ENCODE results near the gene AGFG1.
A peak's percentile ranks its signal among the peaks of the same experiment; 100 is the strongest.

AGFG1 gene

GRCh38 chr2:227462462-227462951, 9.4 kb upstream of the AGFG1 start:
- no peak for DNase-seq

- DNase-seq: no peak
These were observed 8.7 kb upstream of the AGFG1 start for GRCh38 chr2:227462972-227463931.

- DNase-seq: no peak
These were observed 7.6 kb upstream of the AGFG1 start for GRCh38 chr2:227464361-227464760.

GRCh38 chr2:227464851-227465250, 7.1 kb upstream of the AGFG1 start:
- no peak for DNase-seq

GRCh38 chr2:227466887-227467600, 4.9 kb upstream of the AGFG1 start:
- no peak for DNase-seq

GRCh38 chr2:227471412-227471811, 544 bp upstream of the AGFG1 start:
- DNase-seq: no peak

GRCh38 chr2:227472265-227473121, 537 bp downstream of the AGFG1 start:
- DNase-seq: peak; percentile 17 to 24

- no peak for DNase-seq
These were observed 1.1 kb downstream of the AGFG1 start for GRCh38 chr2:227473122-227473461.

- no peak for DNase-seq
These were observed 1.9 kb downstream of the AGFG1 start for GRCh38 chr2:227473806-227474205.

GRCh38 chr2:227474410-227474809, 2.5 kb downstream of the AGFG1 start:
- no peak for DNase-seq

- DNase-seq: no peak
These were observed 5.3 kb downstream of the AGFG1 start for GRCh38 chr2:227477291-227477690.

- DNase-seq: no peak
These were observed 8.0 kb downstream of the AGFG1 start for GRCh38 chr2:227479865-227480475.

GRCh38 chr2:227480528-227480927, 8.6 kb downstream of the AGFG1 start:
- no peak for DNase-seq

GRCh38 chr2:227482638-227483340, 10.8 kb downstream of the AGFG1 start:
- DNase-seq: no peak

GRCh38 chr2:227485429-227485828, 13.5 kb downstream of the AGFG1 start:
- no peak for DNase-seq

GRCh38 chr2:227486688-227487087, 14.7 kb downstream of the AGFG1 start:
- DNase-seq: no peak

- no peak for DNase-seq
These were observed 16.1 kb downstream of the AGFG1 start for GRCh38 chr2:227488045-227488444.

- no peak for DNase-seq
These were observed 19.4 kb downstream of the AGFG1 start for GRCh38 chr2:227491386-227491785.

GRCh38 chr2:227493524-227493923, 21.6 kb downstream of the AGFG1 start:
- no peak for DNase-seq

GRCh38 chr2:227497158-227497557, 25.2 kb downstream of the AGFG1 start:
- DNase-seq: no peak

- DNase-seq: no peak
These were observed 27.8 kb downstream of the AGFG1 start for GRCh38 chr2:227499627-227500300.
